Fibroblast of skin of left biceps (primary cell): Measurements from ENCODE around the gene NSMF.
"Not testable (repeated sequence)": the region's sequence is repeated elsewhere in the genome, so short reads cannot be mapped to it uniquely, and the experiment has no call there.

Experiments
- DNase-seq, 2 experiments: peaks; one replicate each; pipeline ENCODE4 v3.0.0-alpha.2; 2013; ENCODE audit warnings: low read depth in 2 of 2

Gene NSMF

GRCh38 chr9:137475666-137476065, 16.5 kb upstream of the NSMF start:
- DNase-seq, result no peak

- DNase-seq, result no peak
Observed at GRCh38 chr9:137474271-137474670, 15.1 kb upstream of the NSMF start.

GRCh38 chr9:137470785-137471184, 11.7 kb upstream of the NSMF start:
- no peak for DNase-seq

GRCh38 chr9:137467896-137468295, 8.8 kb upstream of the NSMF start:
- DNase-seq, result no peak

- no peak for DNase-seq
Observed at GRCh38 chr9:137467161-137467581, 8.0 kb upstream of the NSMF start.

DNA sequence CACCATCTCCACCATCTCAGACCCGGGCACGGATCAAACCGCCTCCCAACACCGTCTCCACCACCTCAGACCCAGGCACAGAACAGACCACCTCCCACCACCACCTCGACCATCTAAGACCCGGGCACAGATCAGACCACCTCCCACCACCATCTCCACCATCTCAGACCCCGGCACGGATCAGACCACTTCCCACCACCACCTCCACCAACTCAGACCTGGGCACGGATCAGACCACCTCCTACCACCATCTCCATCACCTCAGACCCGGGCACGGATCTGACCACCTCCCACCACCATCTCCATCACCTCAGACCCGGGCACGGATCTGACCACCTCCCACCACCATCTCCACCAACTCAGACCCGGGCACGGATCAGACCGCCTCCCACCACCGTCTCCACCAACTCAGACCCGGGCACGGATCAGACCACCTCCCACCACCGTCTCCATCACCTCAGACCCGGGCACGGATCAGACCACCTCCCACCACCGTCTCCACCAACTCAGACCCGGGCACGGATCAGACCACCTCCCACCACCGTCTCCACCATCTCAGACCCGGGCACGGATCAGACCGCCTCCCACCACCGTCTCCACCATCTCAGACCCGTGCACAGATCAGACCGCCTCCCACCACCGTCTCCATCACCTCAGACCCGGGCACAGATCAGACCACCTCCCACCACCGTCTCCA, 7.4 kb upstream of the NSMF start:
- not testable (repeated sequence) for DNase-seq

- DNase-seq, result no peak
Observed at GRCh38 chr9:137465720-137466388, 6.7 kb upstream of the NSMF start.

- DNase-seq, result no peak
Observed at GRCh38 chr9:137465000-137465719, 6.0 kb upstream of the NSMF start.

GRCh38 chr9:137464291-137464999, 5.3 kb upstream of the NSMF start:
- DNase-seq, result no peak

DNA sequence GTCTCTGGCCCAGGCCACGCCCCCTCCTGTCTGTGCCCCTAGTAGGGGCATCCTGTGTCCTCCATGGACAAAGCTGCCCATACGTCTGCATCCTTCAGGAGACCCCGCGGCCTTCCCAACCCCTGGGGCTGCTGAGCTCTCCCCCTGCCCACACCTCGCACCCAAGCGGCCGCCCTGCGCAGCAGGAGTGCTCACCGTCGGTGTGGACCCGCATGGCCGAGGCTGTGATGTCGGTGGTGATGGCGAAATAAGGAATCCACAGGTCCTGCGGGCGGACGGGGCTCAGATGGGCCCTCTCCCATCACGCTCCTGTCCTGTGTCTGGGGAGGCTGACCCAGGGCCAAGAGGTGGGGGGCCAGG, 4.8 kb upstream of the NSMF start:
- DNase-seq, result no peak

GRCh38 chr9:137462986-137463930, 4.1 kb upstream of the NSMF start:
- no peak for DNase-seq

GRCh38 chr9:137462396-137462985, 3.4 kb upstream of the NSMF start:
- DNase-seq, result no peak

GRCh38 chr9:137461663-137462395, 2.7 kb upstream of the NSMF start:
- DNase-seq, result no peak

GRCh38 chr9:137461316-137461662, 2.2 kb upstream of the NSMF start:
- DNase-seq, result no peak

DNA sequence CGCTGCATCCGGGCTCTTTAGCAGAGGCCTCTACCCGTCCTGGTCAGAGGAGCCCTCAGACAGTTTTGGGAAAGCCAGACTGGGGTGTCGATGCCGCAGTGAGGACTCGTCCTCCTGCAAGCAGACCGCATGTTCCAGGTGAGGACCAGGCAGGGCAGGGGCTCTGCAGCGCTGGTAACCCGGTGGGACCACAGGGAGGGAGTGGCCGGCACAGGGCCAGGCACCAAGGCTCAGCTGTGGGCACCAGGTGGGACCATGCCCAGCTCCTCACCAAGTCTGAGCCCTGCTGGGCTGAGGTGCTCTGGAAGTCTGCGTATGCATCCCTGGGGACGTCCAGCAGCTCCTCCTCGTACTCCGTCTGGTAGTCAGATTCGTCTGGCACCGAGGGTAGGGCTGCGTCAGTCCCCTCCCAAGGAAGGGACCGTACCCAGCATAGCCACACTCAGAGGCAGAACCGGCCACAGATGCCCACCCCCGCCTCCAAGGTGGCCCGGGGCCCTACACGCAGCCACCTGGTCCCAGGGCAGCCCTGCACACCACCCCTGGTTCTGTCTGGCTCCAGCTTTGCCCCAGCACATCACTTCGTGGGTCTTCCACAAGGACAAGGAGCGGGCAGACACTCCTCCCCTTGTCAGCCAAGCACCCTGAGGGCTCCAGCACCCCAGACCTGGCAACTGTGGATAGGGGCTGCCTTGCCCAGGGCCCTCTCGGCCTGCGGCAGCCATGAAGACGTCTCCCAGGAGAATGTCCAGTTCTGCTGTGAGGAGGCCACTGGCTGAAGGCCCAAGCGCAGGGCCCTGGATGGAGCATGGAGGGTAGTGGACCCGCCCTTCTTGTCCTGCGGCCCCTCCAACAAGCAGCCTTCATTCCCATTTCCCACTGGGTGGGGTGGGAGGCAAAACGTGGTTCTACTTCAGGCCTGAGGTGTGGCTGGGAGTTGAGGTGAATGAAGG, 1.5 kb upstream of the NSMF start:
- DNase-seq, result no peak

- no peak for DNase-seq
Observed at GRCh38 chr9:137459601-137460362, 648 bp upstream of the NSMF start.

DNA sequence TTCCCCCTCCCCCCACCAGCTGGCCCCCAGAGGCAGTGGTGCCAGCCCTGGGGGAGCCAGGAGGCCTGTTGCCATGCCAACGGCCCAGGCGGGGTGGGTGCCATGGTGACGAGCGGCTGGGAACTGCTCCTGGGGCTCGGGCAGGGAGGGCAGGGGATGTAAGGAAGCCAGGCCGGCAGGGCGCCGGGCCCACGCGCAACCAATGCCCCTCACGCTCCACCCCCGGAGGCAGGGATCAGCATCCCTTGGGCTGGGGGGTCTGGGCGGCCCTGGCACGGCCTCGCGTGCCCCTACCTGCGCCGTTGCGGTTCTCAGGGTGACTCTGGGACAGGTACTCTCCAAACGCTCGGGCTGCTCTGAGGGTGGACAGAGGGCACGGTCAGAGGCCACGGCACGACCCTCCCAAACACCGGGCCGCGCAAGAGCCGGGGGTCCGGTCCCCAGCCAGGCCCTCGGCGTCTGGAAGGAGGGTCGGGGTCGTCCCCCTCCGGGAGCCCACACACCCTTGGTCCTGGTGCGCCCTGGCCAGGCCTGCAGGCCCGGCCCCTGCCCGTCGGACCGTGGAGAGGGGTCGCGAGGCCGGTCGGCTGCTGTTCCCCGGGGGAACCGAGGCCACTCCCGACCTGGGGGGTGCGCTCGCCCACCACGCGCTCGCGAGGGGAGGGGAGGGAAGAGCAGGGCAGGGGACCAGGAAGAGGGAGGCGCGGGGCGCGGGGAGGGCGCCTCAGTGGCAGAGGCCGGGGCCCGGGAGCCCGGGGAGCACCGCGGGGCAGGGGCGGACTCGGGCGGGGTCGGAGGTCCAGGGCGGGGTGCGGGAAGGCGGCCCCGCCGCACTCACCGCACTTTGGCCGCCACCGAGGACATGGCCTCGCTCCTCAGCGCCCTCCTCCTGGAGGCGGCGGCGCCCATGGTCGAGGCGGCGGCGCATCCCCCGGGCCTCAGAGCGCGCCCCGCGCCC, 661 bp downstream of the NSMF start:
- DNase-seq, result no peak
